GM10266 (cell line): ENCODE results near the gene GLIS1.

Source experiments
- DNase-seq: peaks from one replicate; pipeline ENCODE4 v3.0.0; 2012; ENCODE audit errors: extremely low spot score
- TF ChIP-seq, protein P1 (sequence below): IDR thresholded peaks from 2 replicates; pipeline ENCODE4 v1.5.1; 2012; ENCODE audit warnings: mild to moderate bottlenecking, low read depth; ENCODE audit not compliant: control insufficient read depth, insufficient read depth; ENCODE audit errors: missing control alignments

The GLIS1 gene

GRCh38 chr1:53575955-53576320 lies 163.0 kb downstream of the GLIS1 start:
- DNase-seq: no peak
- TF ChIP-seq, protein P1, sequence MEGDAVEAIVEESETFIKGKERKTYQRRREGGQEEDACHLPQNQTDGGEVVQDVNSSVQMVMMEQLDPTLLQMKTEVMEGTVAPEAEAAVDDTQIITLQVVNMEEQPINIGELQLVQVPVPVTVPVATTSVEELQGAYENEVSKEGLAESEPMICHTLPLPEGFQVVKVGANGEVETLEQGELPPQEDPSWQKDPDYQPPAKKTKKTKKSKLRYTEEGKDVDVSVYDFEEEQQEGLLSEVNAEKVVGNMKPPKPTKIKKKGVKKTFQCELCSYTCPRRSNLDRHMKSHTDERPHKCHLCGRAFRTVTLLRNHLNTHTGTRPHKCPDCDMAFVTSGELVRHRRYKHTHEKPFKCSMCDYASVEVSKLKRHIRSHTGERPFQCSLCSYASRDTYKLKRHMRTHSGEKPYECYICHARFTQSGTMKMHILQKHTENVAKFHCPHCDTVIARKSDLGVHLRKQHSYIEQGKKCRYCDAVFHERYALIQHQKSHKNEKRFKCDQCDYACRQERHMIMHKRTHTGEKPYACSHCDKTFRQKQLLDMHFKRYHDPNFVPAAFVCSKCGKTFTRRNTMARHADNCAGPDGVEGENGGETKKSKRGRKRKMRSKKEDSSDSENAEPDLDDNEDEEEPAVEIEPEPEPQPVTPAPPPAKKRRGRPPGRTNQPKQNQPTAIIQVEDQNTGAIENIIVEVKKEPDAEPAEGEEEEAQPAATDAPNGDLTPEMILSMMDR: no peak

- TF ChIP-seq, protein P1: no peak
- no peak for DNase-seq
Measured at GRCh38 chr1:53575141-53575954, 163.6 kb downstream of the GLIS1 start.

DNA sequence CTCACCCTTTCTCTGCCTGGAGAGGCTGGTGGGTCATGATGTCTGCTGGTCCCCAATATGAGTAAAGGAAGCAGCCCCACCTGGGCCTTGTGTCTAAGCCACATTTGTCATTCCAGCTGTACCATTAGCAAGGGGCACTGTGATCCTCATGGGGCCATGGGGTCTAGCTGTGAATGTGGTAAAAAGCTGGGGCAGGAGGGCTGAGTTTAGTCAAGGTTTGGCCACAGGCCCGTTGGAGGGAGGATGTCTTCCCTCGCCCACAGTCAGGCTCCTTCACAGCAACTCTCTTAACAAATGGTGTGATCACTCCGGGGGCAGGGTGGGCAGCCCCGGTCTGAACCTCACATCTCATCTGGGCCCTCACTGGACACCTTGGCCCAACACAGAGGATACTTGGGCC lies 164.3 kb downstream of the GLIS1 start:
- TF ChIP-seq, protein P1: no peak
- no peak for DNase-seq

DNA sequence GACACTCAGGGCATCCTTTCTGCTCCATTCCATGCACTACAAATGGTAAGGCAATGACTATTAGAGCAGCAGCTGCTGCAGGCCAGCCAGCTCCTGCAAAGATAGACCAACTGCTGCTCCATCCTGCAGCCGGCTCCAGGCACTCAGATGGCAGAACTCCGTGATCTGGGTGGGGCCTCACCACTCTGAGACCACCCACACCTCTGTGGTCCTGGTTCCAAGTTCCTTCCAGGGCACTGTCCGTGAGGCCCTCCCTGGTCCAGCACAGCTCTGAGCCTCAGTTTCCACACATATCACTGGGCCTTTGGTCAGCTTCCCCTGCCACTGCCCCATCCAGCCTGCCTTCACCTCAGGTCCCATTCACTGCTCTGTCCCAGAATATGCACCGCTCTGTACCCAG lies 165.0 kb downstream of the GLIS1 start:
- TF ChIP-seq, protein P1: no peak
- no peak for DNase-seq

DNA sequence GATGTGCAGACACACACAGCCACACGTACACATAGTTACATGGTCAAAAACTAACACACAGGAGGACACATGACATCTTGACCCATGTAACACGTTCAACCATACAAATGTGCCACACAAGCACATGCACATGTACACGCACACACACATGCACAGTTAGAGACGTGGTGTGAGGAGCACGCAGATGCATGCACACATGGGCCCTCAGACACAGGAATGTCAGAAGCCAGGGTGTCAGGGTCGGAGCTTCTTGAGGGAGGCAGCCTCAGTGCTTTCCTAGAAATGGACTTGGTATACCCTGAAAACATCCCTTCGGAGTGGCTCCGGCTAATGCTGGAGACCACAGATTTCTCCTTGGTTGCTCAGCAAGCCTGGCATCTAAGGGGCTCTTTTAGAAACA lies 165.4 kb downstream of the GLIS1 start:
- no peak for DNase-seq
- TF ChIP-seq, protein P1: no peak

- DNase-seq: no peak
- TF ChIP-seq, protein P1: no peak
Measured at GRCh38 chr1:53572815-53573173, 166.2 kb downstream of the GLIS1 start.

DNA sequence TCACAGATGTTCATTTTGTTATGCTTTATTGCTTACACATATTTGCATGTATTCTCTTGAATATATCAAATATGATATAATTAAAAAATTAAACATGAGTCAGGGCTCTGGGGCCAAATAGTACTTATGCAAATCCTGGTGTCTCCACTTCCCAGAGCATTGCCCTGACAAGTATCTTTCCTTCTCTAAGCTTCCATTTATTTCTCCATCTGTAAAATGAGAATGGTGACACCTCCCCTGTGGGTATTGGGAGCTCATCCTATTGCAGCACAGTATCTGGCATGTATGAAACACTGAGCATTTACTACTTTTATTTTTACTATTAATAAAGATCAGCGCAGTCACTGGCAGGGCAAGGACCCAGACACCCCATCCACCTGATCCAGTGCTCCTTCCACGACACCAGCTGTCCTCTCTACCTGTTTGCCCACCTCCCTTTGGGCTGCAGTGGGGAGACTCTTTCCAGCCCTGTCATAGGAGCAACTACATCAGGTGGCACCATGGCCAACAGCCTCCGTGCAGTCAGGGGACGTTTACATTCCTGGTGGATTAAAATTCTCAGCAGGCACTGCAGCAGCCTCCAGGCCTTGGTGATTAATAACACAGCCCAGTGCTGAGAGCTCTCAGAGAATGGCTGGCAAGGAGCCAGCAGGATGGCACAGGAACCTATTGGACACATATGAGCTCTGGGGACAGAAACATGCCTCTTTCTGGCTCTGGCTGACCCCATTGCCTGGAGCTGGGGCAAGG lies 166.7 kb downstream of the GLIS1 start:
- DNase-seq: no peak
- TF ChIP-seq, protein P1: no peak
